ENCODE data around the gene ZNF624.

Gene ZNF624

DNA sequence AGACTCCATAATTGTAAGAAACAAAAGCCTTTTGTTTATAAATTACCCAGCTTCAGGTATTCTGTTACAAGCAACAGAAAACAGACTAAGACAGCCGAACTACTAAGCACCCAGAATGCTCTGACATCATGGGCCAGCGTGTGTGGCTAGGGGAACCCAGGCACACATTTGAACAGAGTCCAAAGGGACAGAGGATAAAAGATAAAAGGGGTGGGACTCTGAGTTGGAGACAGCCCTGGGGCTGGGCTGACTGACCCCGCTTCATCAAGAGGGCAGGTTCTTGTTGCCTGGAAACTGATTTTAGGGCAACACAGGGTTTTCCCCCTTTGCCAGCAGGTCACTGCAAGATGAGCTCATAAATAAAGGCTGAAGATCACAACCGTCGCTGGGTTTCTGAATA, 54.1 kb downstream of the ZNF624 start:
- in situ Hi-C loops (cut with MboI; ENCODE audit: low sequenced_read_pairs), result no loop called here

DNA sequence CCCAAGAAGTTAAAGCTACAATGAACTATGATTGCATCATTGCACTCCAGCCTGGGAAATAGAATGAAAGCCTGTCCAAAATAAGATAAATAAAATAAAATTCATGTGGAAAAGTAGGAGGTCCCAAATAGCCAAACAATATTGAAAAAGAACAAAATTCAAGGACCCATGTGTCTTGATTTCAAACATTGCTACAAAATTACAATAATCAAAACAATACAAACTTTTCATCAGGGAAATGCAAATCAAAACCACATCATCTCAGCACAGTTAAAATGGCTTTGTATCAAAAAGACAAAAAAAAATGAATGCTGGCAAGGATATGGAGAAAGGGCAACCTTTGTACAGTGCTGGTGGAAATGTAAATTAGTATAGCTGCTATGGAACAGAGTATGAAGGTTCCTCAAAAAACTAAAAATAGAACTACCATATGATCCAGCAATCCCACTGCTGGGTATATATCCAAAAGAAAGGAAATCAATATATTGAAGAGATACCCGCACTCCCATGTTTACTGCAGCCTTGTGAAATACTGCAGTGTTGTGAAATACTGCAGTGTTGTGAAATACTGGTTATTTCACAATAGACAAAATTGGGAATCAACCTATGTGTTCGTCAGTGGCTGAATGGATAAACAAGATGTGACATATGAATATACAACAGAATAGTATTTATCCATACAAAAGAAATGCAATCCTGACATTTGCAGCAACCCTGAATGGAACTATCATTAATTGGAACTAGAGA, 60.1 kb downstream of the ZNF624 start:
- in situ Hi-C loops (cut with MboI; ENCODE audit: low sequenced_read_pairs), result no loop called here

DNA sequence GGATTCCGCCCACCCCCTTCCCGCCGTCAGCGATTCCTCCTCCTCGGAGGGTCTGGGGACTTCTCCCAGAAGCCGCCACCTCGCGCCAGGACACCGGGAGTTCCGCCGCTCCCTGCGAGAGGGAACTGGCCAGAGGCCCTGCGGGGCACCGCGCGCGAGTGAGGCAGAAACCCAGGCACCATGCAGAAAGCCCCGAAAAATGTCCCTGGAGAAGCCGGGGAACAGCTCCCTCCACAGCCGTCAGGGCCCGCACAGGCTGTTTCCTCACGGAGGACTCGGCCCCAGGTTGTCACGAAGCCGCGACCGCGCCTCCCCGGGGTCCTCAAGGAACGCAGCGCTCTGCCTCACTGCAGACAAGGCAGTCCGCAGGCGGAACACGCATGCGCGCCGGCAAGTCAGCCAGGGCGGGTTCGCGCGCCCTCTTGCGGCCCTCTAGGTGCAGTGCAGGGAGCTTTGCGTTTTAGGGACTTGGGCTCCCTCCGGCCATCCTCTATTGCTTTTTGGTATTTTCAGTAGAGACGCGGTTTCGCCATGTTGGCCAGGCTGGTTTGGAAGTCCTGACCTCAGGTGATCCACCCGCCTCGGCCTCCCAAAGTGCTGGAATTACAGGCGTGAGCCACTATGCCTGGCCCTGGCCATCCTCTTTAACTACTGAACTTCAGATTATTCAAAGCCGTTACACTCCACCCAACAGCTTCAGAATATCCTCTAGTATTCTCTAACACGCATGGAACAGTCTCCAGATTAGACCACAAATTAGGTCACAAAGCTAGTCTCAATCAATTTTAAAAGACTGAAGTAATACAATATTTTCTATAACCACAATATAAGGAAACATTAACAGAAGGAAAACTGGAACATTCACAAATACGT, 64.3 kb downstream of the ZNF624 start:
- in situ Hi-C loops (cut with MboI; ENCODE audit: low sequenced_read_pairs), result no loop called here

DNA sequence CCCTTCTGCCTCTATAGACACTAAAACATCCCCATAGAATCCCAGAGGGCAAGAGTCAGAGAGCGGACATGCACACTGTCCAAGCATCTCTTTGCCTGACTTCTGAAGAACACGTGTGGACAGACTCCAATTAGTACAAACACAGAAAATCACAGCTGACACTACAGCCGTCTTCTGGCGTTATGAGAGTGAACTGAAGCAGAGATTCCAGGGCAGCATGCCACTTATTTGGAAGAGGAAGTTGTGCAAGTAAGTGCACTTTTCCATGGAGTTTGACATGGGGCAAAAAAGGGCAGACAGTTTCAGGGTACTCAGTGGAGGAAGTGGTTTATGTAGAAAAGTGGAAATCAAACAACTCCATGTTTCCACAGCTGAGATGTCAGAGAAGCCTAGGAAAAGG, 67.9 kb downstream of the ZNF624 start:
- in situ Hi-C loops (cut with MboI; ENCODE audit: low sequenced_read_pairs), result no loop called here

DNA sequence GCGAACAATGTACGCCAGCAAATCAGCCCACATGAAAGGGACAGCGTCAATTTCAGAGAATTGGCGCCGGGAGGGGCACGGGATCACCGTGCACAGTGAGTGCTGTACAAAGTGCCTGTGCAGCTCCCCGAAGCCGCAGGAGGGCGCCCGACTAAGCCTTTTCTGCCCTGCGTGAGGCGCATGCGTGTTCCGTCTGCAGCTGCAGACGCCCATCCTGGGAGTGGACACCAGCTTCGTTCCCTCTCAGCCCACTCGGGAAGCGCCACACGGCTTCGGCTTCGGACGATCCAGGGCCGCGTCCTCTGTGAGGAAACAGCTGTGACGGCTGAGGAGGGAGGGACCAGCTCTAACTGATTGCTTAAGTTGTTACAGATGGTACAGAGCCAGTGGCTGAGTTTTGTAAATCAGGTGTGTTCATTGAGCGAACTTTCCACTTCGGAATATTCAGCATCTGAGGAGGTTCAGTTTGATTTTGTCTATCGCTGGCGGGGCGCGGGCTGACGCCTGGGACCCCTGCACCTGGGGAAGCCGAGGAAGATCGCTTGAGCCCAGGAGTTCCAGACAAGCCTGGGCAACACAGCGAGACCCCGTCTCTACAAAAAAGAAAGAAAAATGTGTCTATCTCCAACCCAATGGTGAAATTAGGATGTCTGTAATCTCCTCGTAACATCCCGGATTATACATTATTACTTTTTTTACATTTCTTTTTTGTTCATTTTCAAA, 69.2 kb downstream of the ZNF624 start:
- in situ Hi-C loops (cut with MboI; ENCODE audit: low sequenced_read_pairs), result no loop called here

DNA sequence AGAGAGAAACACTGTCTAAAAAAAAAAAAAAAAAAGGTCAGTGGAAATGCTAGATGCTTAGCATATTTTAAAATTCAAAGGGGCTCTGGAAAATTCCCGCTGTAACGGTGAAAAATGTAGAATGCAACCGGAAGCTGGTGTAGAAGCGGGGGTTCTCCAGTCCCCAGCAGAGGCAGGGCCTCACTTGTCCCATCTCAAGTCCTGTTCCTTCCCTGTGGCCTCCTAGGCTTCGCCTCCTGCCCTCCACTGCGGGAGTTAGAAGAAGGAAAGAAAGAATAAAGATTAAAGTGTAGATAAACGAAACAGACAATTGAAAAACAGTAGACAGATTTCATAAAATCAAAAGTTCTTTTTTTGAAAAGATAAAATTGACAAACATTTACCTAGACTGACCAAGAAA, 69.9 kb downstream of the ZNF624 start:
- in situ Hi-C loops (cut with MboI; ENCODE audit: low sequenced_read_pairs), result no loop called here

DNA sequence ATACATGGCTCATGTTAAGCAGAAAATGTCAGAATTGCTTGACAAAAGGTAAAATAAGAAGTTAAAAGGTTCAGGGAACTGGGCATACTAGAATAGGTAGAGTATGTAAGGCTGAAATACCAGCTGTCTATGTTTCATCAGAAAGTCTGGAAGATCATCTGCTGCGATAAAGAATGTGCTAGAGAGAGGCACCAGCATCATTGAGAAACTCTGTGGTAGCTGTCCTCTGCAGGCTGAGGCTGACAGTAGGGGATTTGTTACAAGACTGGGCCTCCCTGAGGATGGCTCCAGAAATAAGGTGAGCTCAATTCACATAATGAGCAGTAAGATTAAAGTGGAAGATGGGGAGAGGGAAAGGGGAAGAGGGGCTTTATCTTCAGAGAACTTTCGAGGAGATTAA, 80.2 kb downstream of the ZNF624 start:
- in situ Hi-C loops (cut with MboI; ENCODE audit: low sequenced_read_pairs), result no loop called here

All from hTERT RPE-1 (cell line).